ENCODE measurements around the gene PSMC4. TPM values are rescaled to one million over a fixed set of nuclear protein-coding genes. Genes with fewer than 3 reads are reported as not detected.
"Not testable (repeated sequence)": the region's sequence is repeated elsewhere in the genome, so short reads cannot be mapped to it uniquely, and the experiment has no call there.

The PSMC4 gene
- total RNA-seq, 2 experiments from 2014 or later: 169 to 170 TPM

GRCh38 chr19:39937787-39938186, 33.2 kb upstream of the PSMC4 start:
- peaks cover 37% of the 10 kb centered on the region for H3K36me3 Mint-ChIP-seq
- no peak for DNase-seq
- H3K4me3 Mint-ChIP-seq: no peak overlapping the region
- peaks cover 74% of the 10 kb centered on the region for H3K4me1 Mint-ChIP-seq
- no peaks in the 10 kb centered on the region for H3K27me3 Mint-ChIP-seq
- peak overlapping the region; percentile 90 for H3K27ac Mint-ChIP-seq
- peaks cover 15% of the 10 kb centered on the region for H3K9me3 Mint-ChIP-seq

- H3K4me3 Mint-ChIP-seq: no peak overlapping the region
- peak overlapping the region; percentile 53 for H3K27ac Mint-ChIP-seq
- DNase-seq: no peak
- no peaks in the 10 kb centered on the region for H3K27me3 Mint-ChIP-seq
- H3K36me3 Mint-ChIP-seq: peaks cover 38% of the 10 kb centered on the region
- H3K9me3 Mint-ChIP-seq: peaks cover 17% of the 10 kb centered on the region
- H3K4me1 Mint-ChIP-seq: peaks cover 78% of the 10 kb centered on the region
Measured at GRCh38 chr19:39939556-39939955, 31.4 kb upstream of the PSMC4 start.

GRCh38 chr19:39940221-39940833, 30.6 kb upstream of the PSMC4 start:
- Mint-ChIP-seq H3K4me3 (peak overlapping the region; percentile 77), H3K4me1 (peaks cover 79% of the 10 kb centered on the region), H3K27ac (peak overlapping the region; percentile 94), H3K27me3 (no peaks in the 10 kb centered on the region), H3K9me3 (peaks cover 17% of the 10 kb centered on the region), H3K36me3 (peaks cover 38% of the 10 kb centered on the region)
- DNase-seq: no peak

GRCh38 chr19:39941151-39941550, 29.8 kb upstream of the PSMC4 start:
- Mint-ChIP-seq H3K9me3 (peaks cover 17% of the 10 kb centered on the region), H3K4me3 (peak overlapping the region; percentile 77), H3K27me3 (no peaks in the 10 kb centered on the region), H3K36me3 (peaks cover 40% of the 10 kb centered on the region), H3K4me1 (peaks cover 75% of the 10 kb centered on the region), H3K27ac (peak overlapping the region; percentile 94)
- peak; percentile 27 for DNase-seq

- Mint-ChIP-seq H3K27me3 (no peaks in the 10 kb centered on the region), H3K4me1 (peaks cover 72% of the 10 kb centered on the region), H3K9me3 (peaks cover 17% of the 10 kb centered on the region), H3K27ac (peak overlapping the region; percentile 94), H3K36me3 (peaks cover 41% of the 10 kb centered on the region), H3K4me3 (peak overlapping the region; percentile 77)
- peak; percentile 58 for DNase-seq
Measured at GRCh38 chr19:39941615-39942365, 29.2 kb upstream of the PSMC4 start.

GRCh38 chr19:39942366-39942730, 28.6 kb upstream of the PSMC4 start:
- Mint-ChIP-seq H3K27ac (peak overlapping the region; percentile 94), H3K4me1 (peaks cover 70% of the 10 kb centered on the region), H3K4me3 (peak overlapping the region; percentile 77), H3K36me3 (peaks cover 46% of the 10 kb centered on the region), H3K27me3 (no peaks in the 10 kb centered on the region), H3K9me3 (peaks cover 17% of the 10 kb centered on the region)
- no peak for DNase-seq

GRCh38 chr19:39943586-39943985, 27.4 kb upstream of the PSMC4 start:
- no peak for DNase-seq
- Mint-ChIP-seq H3K36me3 (peaks cover 57% of the 10 kb centered on the region), H3K27ac (peak overlapping the region; percentile 60), H3K9me3 (peaks cover 26% of the 10 kb centered on the region), H3K27me3 (no peaks in the 10 kb centered on the region), H3K4me3 (no peak overlapping the region), H3K4me1 (peaks cover 71% of the 10 kb centered on the region)

- Mint-ChIP-seq H3K4me3 (no peak overlapping the region), H3K36me3 (peaks cover 62% of the 10 kb centered on the region), H3K27ac (peak overlapping the region; percentile 31), H3K9me3 (peaks cover 11% of the 10 kb centered on the region), H3K27me3 (no peaks in the 10 kb centered on the region), H3K4me1 (peaks cover 80% of the 10 kb centered on the region)
- DNase-seq: no peak
Measured at GRCh38 chr19:39946532-39946931, 24.4 kb upstream of the PSMC4 start.

GRCh38 chr19:39949026-39949747, 21.8 kb upstream of the PSMC4 start:
- peak; percentile 35 for DNase-seq
- H3K9me3 Mint-ChIP-seq: peaks cover 12% of the 10 kb centered on the region
- no peaks in the 10 kb centered on the region for H3K27me3 Mint-ChIP-seq
- H3K4me1 Mint-ChIP-seq: peaks cover 84% of the 10 kb centered on the region
- H3K27ac Mint-ChIP-seq: peak overlapping the region; percentile 97
- H3K4me3 Mint-ChIP-seq: peak overlapping the region; percentile 60
- peaks cover 64% of the 10 kb centered on the region for H3K36me3 Mint-ChIP-seq

- peak overlapping the region; percentile 85 for H3K4me3 Mint-ChIP-seq
- H3K27me3 Mint-ChIP-seq: no peaks in the 10 kb centered on the region
- peaks cover 61% of the 10 kb centered on the region for H3K36me3 Mint-ChIP-seq
- peaks cover 11% of the 10 kb centered on the region for H3K9me3 Mint-ChIP-seq
- DNase-seq: no peak
- peak overlapping the region; percentile 97 for H3K27ac Mint-ChIP-seq
- H3K4me1 Mint-ChIP-seq: peaks cover 84% of the 10 kb centered on the region
Measured at GRCh38 chr19:39951065-39951650, 19.8 kb upstream of the PSMC4 start.

GRCh38 chr19:39951686-39952085, 19.3 kb upstream of the PSMC4 start:
- Mint-ChIP-seq H3K4me3 (peak overlapping the region; percentile 85), H3K9me3 (peaks cover 11% of the 10 kb centered on the region), H3K4me1 (peaks cover 86% of the 10 kb centered on the region), H3K36me3 (peaks cover 59% of the 10 kb centered on the region), H3K27me3 (no peaks in the 10 kb centered on the region), H3K27ac (peak overlapping the region; percentile 97)
- DNase-seq: no peak

- Mint-ChIP-seq H3K36me3 (peaks cover 38% of the 10 kb centered on the region), H3K4me1 (peaks cover 82% of the 10 kb centered on the region), H3K9me3 (peaks cover 2% of the 10 kb centered on the region), H3K27me3 (no peaks in the 10 kb centered on the region), H3K27ac (peak overlapping the region; percentile 97), H3K4me3 (peak overlapping the region; percentile 60)
- no peak for DNase-seq
Measured at GRCh38 chr19:39953915-39954314, 17.1 kb upstream of the PSMC4 start.

- not testable (repeated sequence) for H3K27me3 Mint-ChIP-seq, H3K4me3 Mint-ChIP-seq, DNase-seq, H3K36me3 Mint-ChIP-seq, H3K9me3 Mint-ChIP-seq
- peak overlapping the region; percentile 84 for H3K27ac Mint-ChIP-seq
- peaks cover 65% of the 10 kb centered on the region for H3K4me1 Mint-ChIP-seq
Measured at GRCh38 chr19:39957886-39958285, 13.1 kb upstream of the PSMC4 start.

- not testable (repeated sequence) for DNase-seq, H3K27me3 Mint-ChIP-seq, H3K9me3 Mint-ChIP-seq, H3K36me3 Mint-ChIP-seq
- Mint-ChIP-seq H3K4me1 (peaks cover 58% of the 10 kb centered on the region), H3K4me3 (peak overlapping the region; percentile 56), H3K27ac (peak overlapping the region; percentile 89)
Measured at GRCh38 chr19:39958942-39959341, 12.0 kb upstream of the PSMC4 start.

GRCh38 chr19:39959407-39959806, 11.6 kb upstream of the PSMC4 start:
- Mint-ChIP-seq H3K27ac (peak overlapping the region; percentile 89), H3K4me1 (peaks cover 56% of the 10 kb centered on the region), H3K4me3 (peak overlapping the region; percentile 56)
- not testable (repeated sequence) for H3K27me3 Mint-ChIP-seq, DNase-seq, H3K36me3 Mint-ChIP-seq, H3K9me3 Mint-ChIP-seq
